C4-2B (cell line): ENCODE measurements around the gene AMZ1.

ENCODE experiments used
- ZFX ChIP-seq: fragments of 450-650 bp; IDR thresholded peaks from 2 replicates; pipeline ENCODE4 v1.6.1; 2017
- TF ChIP-seq, protein P1 (sequence below): fragments of 450-650 bp; conservative IDR thresholded peaks from 2 replicates; pipeline ENCODE4 v1.5.1; 2017; ENCODE audit warnings: mild to moderate bottlenecking

DNA sequence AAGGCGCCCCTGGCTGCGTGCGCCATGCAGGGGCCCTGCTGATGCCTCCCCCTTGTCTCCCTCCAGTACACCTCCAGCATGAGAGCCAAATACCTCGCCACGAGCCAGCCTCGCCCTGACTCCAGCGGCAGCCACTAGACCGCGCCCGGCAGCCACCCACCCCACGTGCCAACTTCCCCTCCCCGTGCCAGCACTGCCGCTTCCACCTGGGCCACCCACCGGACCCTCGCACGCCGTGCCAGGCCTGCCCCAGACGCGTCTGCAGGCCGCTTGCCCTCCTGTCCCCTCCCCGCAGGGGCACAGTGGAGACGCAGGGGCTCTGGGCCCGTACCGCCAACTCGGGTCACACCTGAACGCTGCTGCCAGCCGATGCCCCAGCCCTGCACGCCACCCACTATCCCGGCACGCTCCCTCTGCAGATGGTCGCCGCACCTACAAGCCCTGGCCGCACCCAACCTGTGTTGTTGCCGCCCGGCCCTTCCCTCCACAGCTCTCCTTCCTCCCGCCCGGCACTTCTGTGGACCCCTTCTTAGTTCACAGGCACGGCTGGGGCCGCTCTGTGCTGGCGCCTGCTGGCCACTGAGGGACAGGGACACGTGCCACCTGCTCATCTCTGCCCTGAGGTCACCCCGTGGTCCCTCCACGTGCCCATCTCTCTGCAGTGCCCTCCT lies 26.3 kb upstream of the AMZ1 start:
- TF ChIP-seq, protein P1, sequence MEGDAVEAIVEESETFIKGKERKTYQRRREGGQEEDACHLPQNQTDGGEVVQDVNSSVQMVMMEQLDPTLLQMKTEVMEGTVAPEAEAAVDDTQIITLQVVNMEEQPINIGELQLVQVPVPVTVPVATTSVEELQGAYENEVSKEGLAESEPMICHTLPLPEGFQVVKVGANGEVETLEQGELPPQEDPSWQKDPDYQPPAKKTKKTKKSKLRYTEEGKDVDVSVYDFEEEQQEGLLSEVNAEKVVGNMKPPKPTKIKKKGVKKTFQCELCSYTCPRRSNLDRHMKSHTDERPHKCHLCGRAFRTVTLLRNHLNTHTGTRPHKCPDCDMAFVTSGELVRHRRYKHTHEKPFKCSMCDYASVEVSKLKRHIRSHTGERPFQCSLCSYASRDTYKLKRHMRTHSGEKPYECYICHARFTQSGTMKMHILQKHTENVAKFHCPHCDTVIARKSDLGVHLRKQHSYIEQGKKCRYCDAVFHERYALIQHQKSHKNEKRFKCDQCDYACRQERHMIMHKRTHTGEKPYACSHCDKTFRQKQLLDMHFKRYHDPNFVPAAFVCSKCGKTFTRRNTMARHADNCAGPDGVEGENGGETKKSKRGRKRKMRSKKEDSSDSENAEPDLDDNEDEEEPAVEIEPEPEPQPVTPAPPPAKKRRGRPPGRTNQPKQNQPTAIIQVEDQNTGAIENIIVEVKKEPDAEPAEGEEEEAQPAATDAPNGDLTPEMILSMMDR: no peak; the same call in 1 of the 2 replicates
- no peak for TF ChIP-seq ZFX
